Dedifferentiated amniotic fluid mesenchymal stem cell (primary cell): ENCODE measurements around the gene ARHGEF7.
"Not testable (repeated sequence)": the region's sequence is repeated elsewhere in the genome, so short reads cannot be mapped to it uniquely, and the experiment has no call there.

Experiments
- DNase-seq: peaks from one replicate; pipeline ENCODE4 v3.0.0-alpha.2; 2016; ENCODE audit errors: extremely low spot score

The ARHGEF7 gene

GRCh38 chr13:111171629-111172028 is 56.5 kb downstream of the ARHGEF7 start:
- DNase-seq = no peak

DNA sequence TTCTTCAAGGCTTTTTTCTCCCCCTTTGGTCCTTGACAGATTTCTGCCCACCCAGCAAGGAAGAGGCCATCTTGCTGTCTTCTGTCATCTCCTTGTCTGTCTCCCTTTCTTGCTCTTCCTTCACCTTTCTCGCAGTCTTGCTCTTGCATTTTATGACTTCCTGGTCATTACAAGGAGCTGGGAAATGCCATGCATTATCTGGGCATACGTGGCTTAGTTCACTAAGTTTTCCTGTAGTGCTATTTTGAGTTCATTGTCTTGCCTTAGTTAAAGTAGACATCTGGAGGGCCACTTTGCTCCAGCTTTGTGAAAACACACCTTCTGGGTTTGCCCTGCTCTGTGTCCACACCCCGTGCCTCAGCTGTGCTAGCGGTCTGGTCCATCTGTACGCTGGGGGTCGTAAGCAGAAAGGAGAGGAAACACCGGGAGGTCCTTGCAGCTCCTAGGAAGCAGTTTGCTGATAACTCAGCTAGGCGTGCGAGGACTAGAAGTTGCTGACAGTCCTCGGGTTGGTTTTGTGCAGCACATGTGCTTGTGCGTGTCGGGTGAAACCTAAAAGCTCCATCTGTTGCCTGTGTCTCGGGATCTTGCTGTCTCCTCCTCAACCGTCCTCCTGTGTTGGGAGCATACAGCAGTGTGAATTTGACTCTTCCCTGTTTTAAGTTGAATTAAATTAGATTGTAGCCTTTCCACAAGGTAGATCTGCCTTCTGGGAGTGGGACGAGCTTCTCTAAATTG is 59.4 kb downstream of the ARHGEF7 start:
- no peak for DNase-seq

DNA sequence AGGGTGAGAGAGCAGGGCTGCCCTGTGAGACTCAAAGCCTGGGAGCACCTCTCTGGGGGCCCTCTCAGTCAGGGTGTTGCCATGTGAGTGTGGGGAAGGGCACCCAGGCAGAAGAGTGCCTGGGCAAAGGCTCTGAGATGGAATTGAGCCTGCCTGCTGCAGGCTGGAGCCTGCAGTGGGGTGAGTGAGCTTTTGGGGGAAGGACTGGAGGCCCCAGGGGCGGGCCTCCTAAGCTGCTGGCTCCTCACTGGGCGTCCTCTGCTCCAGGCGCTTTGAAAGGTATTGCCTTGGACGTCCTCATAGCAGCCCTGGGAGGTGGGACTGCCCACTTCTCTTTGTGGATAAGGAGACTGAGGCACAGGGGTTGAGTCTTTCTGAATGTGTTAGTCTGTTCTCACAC is 60.3 kb downstream of the ARHGEF7 start:
- DNase-seq = no peak

GRCh38 chr13:111175935-111176334 is 60.8 kb downstream of the ARHGEF7 start:
- no peak for DNase-seq

DNA sequence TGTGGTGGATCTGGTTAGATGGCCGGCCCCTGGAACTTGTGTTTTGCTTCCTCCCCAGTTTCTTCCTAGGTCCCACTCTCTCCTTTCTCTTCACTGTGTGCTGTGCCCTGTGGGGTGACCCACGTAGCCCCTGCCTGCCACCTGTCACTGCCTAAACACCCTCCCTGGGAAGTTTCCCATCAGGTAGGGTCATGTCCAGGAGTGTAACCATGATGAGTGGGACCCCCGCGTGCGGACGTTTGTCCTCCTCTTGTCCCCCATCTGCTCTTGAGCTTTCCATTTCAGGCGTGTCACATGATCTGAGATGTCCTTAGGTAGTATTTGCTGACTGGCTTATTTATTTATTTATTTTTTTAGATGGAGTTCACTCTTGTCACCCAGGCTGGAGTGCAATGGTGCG is 61.3 kb downstream of the ARHGEF7 start:
- no peak for DNase-seq

DNA sequence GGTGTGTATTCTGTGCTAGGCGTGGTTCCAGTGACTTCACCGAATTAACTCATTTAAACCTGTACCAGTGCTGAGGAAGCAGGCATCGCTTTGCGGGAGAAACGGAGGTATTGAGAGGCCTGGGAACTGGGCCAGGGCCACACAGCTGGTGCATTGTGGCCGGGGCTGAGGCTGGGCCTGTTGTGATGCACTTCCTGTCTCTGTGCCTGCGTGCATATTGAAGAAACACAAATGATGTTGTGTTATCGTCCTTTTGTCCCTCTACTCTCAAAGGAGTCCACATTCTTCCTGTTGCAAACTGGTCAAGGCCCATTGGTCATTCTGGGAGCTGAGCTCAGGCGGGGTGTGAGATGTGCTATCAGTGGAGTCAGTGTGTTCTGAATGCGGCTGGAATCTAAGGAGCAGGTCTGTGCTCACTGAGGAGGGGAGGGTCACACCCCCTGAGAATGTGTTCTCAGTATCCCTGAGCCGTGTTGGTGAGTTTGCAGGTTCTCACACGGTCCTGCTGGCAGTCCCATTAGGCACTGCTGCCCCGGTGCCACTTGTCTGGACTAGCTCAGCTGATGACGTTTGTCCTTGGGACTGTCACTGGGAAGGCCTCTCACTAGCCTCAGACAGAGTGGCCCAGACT is 62.1 kb downstream of the ARHGEF7 start:
- no peak for DNase-seq

DNA sequence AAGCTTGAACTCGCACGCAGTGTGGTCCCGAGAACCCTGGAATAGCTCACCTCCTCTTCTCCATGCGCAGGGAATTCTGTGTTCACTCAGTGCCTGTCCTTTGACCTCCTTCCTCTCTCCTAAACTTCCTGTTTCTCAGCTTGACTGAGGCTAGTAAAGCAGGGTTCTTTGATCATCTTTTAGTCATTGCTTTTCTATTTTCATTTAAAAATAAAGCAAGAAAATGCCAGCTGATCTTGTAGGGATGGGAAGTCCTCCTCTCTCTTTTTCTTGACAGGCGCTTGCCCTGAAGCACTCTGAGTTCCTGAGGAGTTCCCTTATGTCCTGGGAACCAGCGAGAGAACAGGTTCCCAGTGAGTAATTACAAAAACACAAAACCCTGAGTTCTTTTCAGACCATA is 62.8 kb downstream of the ARHGEF7 start:
- no peak for DNase-seq

GRCh38 chr13:111178402-111178801 is 63.3 kb downstream of the ARHGEF7 start:
- DNase-seq = no peak

GRCh38 chr13:111179908-111180760 is 65.0 kb downstream of the ARHGEF7 start:
- DNase-seq = no peak

DNA sequence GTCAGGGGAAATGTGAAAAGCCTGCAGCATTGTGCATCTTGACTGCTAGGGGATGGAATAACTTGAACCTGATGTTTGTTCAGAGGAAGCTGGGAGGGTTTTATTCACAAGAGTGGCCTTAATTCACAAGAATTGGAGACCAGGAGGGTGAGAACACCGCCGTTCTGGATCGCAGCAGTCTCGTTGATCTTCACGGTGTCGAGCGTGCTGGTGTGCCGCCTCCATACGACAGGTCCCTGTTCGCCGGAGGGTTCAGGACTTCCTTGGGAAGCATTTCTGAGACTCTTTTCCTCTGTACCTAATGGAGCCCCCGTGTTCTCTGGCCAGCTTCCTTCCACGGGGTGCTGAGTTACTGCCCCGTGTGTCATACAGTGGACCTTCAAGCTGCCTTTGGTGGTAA is 66.9 kb downstream of the ARHGEF7 start:
- no peak for DNase-seq

DNA sequence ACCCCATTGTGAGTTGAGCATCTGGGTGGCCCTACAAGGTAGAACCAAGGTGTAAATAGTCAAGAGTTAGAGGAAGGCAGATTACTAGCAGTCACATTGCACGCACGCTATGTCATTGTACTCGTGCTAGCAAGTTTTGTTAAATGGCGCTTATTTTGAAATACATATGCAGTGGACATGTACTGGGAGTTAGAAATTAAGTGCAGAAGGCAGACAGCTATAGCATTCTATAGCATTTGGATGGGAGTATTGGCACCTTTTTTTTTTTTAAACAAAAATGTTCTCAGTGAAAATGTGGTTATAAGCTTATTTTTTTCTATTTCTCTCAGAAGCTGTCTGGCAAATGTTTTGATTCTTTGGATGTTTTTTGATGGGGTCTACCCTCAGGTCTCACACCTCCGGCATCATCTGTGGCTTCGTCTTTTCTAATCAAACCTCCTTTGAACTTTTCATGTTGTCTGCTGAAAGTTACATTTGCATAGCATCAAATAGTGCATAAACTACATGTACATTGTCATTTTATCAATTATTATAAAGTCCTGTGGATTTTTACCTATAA is 68.1 kb downstream of the ARHGEF7 start:
- no peak for DNase-seq

DNA sequence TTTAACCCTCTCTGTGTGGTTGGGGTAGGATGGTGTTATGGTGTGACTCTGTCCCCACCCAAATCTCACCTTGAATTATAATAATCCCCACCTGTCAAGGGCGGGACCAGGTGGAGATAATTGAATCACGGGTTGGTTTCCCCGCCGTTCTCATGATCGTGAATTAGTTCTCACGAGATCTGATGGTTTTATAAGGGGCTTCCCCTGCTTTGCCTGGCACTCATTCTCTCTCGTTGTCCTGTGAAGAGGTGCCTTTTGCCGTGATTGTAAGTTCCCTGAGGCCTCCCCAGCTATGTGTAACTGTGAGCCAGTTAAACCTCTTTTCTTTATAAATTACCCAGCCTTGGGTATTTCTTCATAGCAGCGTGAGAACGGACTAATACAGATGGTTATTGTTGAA is 68.8 kb downstream of the ARHGEF7 start:
- no peak for DNase-seq

DNA sequence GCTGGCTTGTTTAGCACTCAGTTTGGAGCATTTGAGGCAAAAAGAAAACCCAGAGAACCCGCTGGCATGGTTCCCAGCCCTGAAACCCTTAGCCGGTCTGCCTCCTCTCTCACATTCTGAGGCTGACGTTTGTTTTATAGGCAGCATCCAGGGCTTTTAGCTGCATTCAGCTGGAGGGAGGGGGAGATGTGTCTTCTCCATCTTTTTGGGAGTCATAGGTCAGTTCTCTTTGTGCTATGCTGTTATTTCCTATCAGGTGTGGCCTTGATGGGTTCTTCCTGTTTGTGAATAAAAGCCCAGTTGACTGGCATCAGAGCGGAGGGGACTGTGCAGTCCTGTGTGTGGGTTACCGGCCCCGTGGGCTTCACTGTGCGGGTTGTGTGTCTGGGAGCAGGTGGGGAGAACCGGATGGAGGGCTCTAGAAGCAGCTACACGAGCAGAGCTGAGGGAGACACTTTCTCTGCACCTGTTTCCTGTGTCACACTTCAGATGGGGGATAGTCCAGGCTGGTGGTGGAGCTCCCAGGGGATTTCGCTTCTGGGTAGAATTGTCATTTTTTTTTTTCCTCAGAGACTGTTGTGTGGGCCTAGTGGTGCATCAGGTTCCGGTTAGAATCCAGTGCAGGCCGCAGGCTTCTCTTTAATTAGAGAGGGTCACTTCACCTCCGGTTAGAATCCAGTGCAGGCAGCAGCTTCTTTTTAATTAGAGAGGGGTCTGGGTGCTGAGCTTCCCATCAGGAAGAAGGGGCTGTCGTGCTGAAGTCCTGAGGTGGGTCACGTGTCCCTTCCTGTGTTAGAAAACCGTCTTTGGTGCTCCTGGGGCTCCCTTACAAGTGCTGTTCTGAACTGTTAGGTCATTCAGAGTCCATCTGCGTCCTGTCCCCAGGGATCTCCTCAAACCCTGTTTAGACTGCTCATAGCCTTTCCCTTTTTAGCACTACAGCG is 69.6 kb downstream of the ARHGEF7 start:
- DNase-seq = no peak

- no peak for DNase-seq
Observed at GRCh38 chr13:111186305-111186935, 71.3 kb downstream of the ARHGEF7 start.

- DNase-seq = no peak
Observed at GRCh38 chr13:111187960-111188541, 72.9 kb downstream of the ARHGEF7 start.

DNA sequence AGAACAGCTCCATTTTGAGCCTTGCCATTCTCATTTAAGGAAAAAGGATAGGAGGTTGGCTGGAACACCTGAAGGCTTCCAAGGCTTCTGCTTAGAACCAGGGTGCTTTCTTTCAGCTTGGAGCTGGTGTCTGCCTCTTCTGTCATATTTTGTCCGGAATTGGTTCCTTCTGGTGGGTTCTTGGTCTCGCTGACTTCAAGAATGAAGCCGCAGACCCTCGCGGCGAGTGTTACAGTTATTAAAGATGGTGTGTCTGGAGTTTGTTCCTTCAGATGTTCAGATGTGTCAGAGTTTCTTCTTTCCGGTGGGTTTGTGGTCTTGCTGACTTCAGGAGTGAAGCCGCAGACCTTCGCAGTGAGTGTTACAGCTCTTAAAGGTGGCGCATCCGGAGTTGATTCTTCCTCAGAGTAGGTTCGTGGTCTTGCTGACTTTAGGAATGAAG is 74.0 kb downstream of the ARHGEF7 start:
- not testable (repeated sequence) for DNase-seq

- not testable (repeated sequence) for DNase-seq
Observed at GRCh38 chr13:111189516-111189915, 74.4 kb downstream of the ARHGEF7 start.

- DNase-seq = not testable (repeated sequence)
Observed at GRCh38 chr13:111193223-111193622, 78.1 kb downstream of the ARHGEF7 start.

GRCh38 chr13:111194651-111195050 is 79.5 kb downstream of the ARHGEF7 start:
- DNase-seq = peak; percentile 52

DNA sequence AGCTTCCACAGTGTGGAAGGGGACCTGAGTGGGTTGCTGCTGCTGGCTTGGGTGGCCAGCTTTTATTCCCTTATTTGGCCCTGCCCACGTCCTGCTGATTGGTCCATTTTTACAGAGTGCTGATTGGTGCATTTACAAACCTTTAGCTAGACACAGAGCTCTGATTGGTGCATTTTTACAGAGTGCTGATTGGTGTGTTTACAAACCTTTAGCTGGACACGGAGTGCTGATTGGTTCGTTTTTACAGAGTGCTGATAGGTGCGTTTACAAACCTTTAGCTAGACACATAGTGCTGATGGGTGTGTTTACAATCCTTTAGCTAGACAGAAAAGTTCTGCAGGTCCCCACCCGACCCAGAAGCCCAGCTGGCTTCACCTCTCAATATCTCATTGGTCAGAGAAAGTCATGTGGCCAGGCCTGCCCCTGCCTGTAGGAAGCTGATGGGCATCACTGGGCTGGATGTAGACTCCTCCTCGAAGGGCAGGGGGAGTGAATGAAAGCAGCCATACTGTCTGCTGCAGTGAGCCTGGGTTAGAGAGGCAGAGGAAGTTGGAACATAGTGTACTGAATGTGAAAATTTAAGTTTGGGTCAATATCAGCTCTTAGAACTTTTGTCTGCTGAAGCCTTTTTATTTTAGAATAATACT is 83.7 kb downstream of the ARHGEF7 start:
- DNase-seq = not testable (repeated sequence)
